AG10803 (cell line): ENCODE data around the gene PRLH.
A peak's percentile ranks its signal among the peaks of the same experiment; 100 is the strongest.

Source experiments
- DNase-seq: peaks from one replicate; pipeline ENCODE4 v3.0.0; 2010; ENCODE audit warnings: low read depth
- H3K4me3 ChIP-seq: 2 replicates; pipeline ENCODE4 v1.5.1; 2011; ENCODE audit warnings: mild to moderate bottlenecking, low read length, control low read depth
- CTCF ChIP-seq: conservative IDR thresholded peaks from 2 replicates; pipeline ENCODE4 v1.5.1; 2011; ENCODE audit warnings: mild to moderate bottlenecking, low read length, control low read depth, inconsistent platforms

The PRLH gene

GRCh38 chr2:237555560-237555959 lies 10.8 kb upstream of the PRLH start:
- H3K4me3 ChIP-seq, result no peak overlapping the region
- TF ChIP-seq CTCF, result no peak
- no peak for DNase-seq

GRCh38 chr2:237556773-237557632 lies 9.4 kb upstream of the PRLH start:
- H3K4me3 ChIP-seq, result no peak overlapping the region
- no peak for DNase-seq
- TF ChIP-seq CTCF, result no peak

- no peak for TF ChIP-seq CTCF
- DNase-seq, result no peak
- H3K4me3 ChIP-seq, result no peak overlapping the region
These were observed 8.8 kb upstream of the PRLH start for GRCh38 chr2:237557633-237558015.

GRCh38 chr2:237558961-237559641 lies 7.3 kb upstream of the PRLH start:
- no peak for TF ChIP-seq CTCF
- no peak overlapping the region for H3K4me3 ChIP-seq
- peak; percentile 74 for DNase-seq

GRCh38 chr2:237561221-237561620 lies 5.2 kb upstream of the PRLH start:
- no peak for TF ChIP-seq CTCF
- no peak overlapping the region for H3K4me3 ChIP-seq
- no peak for DNase-seq

GRCh38 chr2:237563816-237564215 lies 2.6 kb upstream of the PRLH start:
- H3K4me3 ChIP-seq, result no peak overlapping the region
- no peak for TF ChIP-seq CTCF
- DNase-seq, result peak; percentile 21

- H3K4me3 ChIP-seq, result no peak overlapping the region
- DNase-seq, result no peak
- TF ChIP-seq CTCF, result no peak
These were observed 1.7 kb upstream of the PRLH start for GRCh38 chr2:237564526-237565131.
